ENCODE results near the gene SEC22A.

Gene SEC22A

GRCh38 chr3:123282461-123282860 lies 80.7 kb downstream of the SEC22A start:
- TF ChIP-seq FOXP2 (optimal IDR thresholded peaks at IDR 0.05; ENCODE audit: borderline replicate concordance, extremely low read depth, extremely low read length, insufficient read depth), result no peak
- TF ChIP-seq SIN3A (IDR thresholded peaks at IDR 0.05; ENCODE audit: borderline replicate concordance, insufficient read depth, low read length), result no peak
- no peak for TF ChIP-seq REST (IDR thresholded peaks at IDR 0.05; ENCODE audit: insufficient read depth in 1 of 2, low read depth in 2 of 2, low read length in 2 of 2)
- no peak for TF ChIP-seq TAF1 (IDR thresholded peaks at IDR 0.05; ENCODE audit: borderline replicate concordance, insufficient read depth, low read length)
- no peak for TF ChIP-seq POLR2AphosphoS5 (IDR thresholded peaks at IDR 0.05; ENCODE audit: low read depth, low read length)

GRCh38 chr3:123283074-123283473 lies 81.3 kb downstream of the SEC22A start:
- TF ChIP-seq FOXP2 (optimal IDR thresholded peaks at IDR 0.05; ENCODE audit: borderline replicate concordance, extremely low read depth, extremely low read length, insufficient read depth) (no peak), POLR2AphosphoS5 (IDR thresholded peaks at IDR 0.05; ENCODE audit: low read depth, low read length) (no peak), REST (IDR thresholded peaks at IDR 0.05; ENCODE audit: insufficient read depth in 1 of 2, low read depth in 2 of 2, low read length in 2 of 2) (no peak), TAF1 (IDR thresholded peaks at IDR 0.05; ENCODE audit: borderline replicate concordance, insufficient read depth, low read length) (no peak), SIN3A (IDR thresholded peaks at IDR 0.05; ENCODE audit: borderline replicate concordance, insufficient read depth, low read length) (no peak)

- no peak for TF ChIP-seq POLR2AphosphoS5 (IDR thresholded peaks at IDR 0.05; ENCODE audit: low read depth, low read length)
- no peak for TF ChIP-seq REST (IDR thresholded peaks at IDR 0.05; ENCODE audit: insufficient read depth in 1 of 2, low read depth in 2 of 2, low read length in 2 of 2)
- no peak for TF ChIP-seq TAF1 (IDR thresholded peaks at IDR 0.05; ENCODE audit: borderline replicate concordance, insufficient read depth, low read length)
- TF ChIP-seq SIN3A (IDR thresholded peaks at IDR 0.05; ENCODE audit: borderline replicate concordance, insufficient read depth, low read length), result no peak
- no peak for TF ChIP-seq FOXP2 (optimal IDR thresholded peaks at IDR 0.05; ENCODE audit: borderline replicate concordance, extremely low read depth, extremely low read length, insufficient read depth)
These were observed 82.1 kb downstream of the SEC22A start for GRCh38 chr3:123283657-123284398.

GRCh38 chr3:123284399-123285010 lies 82.8 kb downstream of the SEC22A start:
- no peak for TF ChIP-seq TAF1 (IDR thresholded peaks at IDR 0.05; ENCODE audit: borderline replicate concordance, insufficient read depth, low read length)
- TF ChIP-seq POLR2AphosphoS5 (IDR thresholded peaks at IDR 0.05; ENCODE audit: low read depth, low read length), result no peak
- TF ChIP-seq REST (IDR thresholded peaks at IDR 0.05; ENCODE audit: insufficient read depth in 1 of 2, low read depth in 2 of 2, low read length in 2 of 2), result no peak
- no peak for TF ChIP-seq SIN3A (IDR thresholded peaks at IDR 0.05; ENCODE audit: borderline replicate concordance, insufficient read depth, low read length)
- no peak for TF ChIP-seq FOXP2 (optimal IDR thresholded peaks at IDR 0.05; ENCODE audit: borderline replicate concordance, extremely low read depth, extremely low read length, insufficient read depth)

Measured in PFSK-1 (cell line).